Hypothalamus (tissue), 51 donors: ENCODE measurements around the gene POLR1H.

Experiments
- DNase-seq, 51 donors: peaks; one replicate each; lab custom pipeline; 2025; lab: John Stamatoyannopoulos, UW

Gene POLR1H

GRCh38 chr6:30060606-30061091 is 416 bp upstream of the POLR1H start:
- peak in 12 of 51 donors; percentile 16 to 62 (median 40) for DNase-seq

- peak in 3 of 51 donors; percentile 11 to 53 (median 52) for DNase-seq
These were observed 893 bp downstream of the POLR1H start for GRCh38 chr6:30061858-30062458.

- DNase-seq, result no peak
These were observed 1.6 kb downstream of the POLR1H start for GRCh38 chr6:30062471-30063178.

- no peak for DNase-seq
These were observed 2.2 kb downstream of the POLR1H start for GRCh38 chr6:30063315-30063714.

- DNase-seq, result no peak
These were observed 5.0 kb downstream of the POLR1H start for GRCh38 chr6:30066082-30066481.

GRCh38 chr6:30066577-30067459 is 5.8 kb downstream of the POLR1H start, which contains the start of gene PPP1R11:
Gene PPP1R11 (plus strand): TSS chr6:30067198. CDS start chr6:30067411, 213 bp downstream.
- peak; percentile 92 to 100 (median 98) for DNase-seq

- DNase-seq, result no peak
These were observed 6.5 kb downstream of the POLR1H start for GRCh38 chr6:30067460-30068139.

GRCh38 chr6:30071081-30071818 is 10.2 kb downstream of the POLR1H start:
- DNase-seq, result no peak

- no peak for DNase-seq
These were observed 10.8 kb downstream of the POLR1H start for GRCh38 chr6:30071858-30072257.

- no peak for DNase-seq
These were observed 12.6 kb downstream of the POLR1H start for GRCh38 chr6:30073489-30074235.

GRCh38 chr6:30074331-30075093 is 13.4 kb downstream of the POLR1H start:
- no peak for DNase-seq

- DNase-seq, result no peak
These were observed 14.2 kb downstream of the POLR1H start, which contains the start of gene RNF39 for GRCh38 chr6:30075094-30075789. Gene RNF39 (minus strand): TSS chr6:30075769. CDS start chr6:30075585, 184 bp downstream.

GRCh38 chr6:30075790-30076732 is 15.0 kb downstream of the POLR1H start:
- no peak for DNase-seq

GRCh38 chr6:30077218-30077617 is 16.2 kb downstream of the POLR1H start:
- DNase-seq, result no peak

GRCh38 chr6:30087876-30088275 is 26.8 kb downstream of the POLR1H start:
- no peak for DNase-seq
